Rectal smooth muscle tissue (tissue), 1 donor: Measurements from ENCODE around the gene PATZ1.
"Not testable (repeated sequence)": the region's sequence is repeated elsewhere in the genome, so short reads cannot be mapped to it uniquely, and the experiment has no call there.

Source experiments
- H3K27ac ChIP-seq: one replicate; pipeline ENCODE4 v1.7.0; 2013; ENCODE audit warnings: low read depth, low read length, inconsistent platforms
- H3K27me3 ChIP-seq: one replicate; pipeline ENCODE4 v1.7.0; 2013; ENCODE audit warnings: low read length; ENCODE audit not compliant: control insufficient read depth, insufficient read depth
- H3K36me3 ChIP-seq: one replicate; pipeline ENCODE4 v1.7.0; 2013; ENCODE audit warnings: low read length; ENCODE audit not compliant: control insufficient read depth, insufficient read depth
- H3K4me1 ChIP-seq: one replicate; pipeline ENCODE4 v1.7.0; 2013; ENCODE audit warnings: low read length; ENCODE audit not compliant: control insufficient read depth, insufficient read depth
- H3K4me3 ChIP-seq: one replicate; pipeline ENCODE4 v1.7.0; 2013; ENCODE audit warnings: low read length
- H3K9ac ChIP-seq: one replicate; pipeline ENCODE4 v1.7.0; 2013; ENCODE audit warnings: low read length

The PATZ1 gene, protein sequence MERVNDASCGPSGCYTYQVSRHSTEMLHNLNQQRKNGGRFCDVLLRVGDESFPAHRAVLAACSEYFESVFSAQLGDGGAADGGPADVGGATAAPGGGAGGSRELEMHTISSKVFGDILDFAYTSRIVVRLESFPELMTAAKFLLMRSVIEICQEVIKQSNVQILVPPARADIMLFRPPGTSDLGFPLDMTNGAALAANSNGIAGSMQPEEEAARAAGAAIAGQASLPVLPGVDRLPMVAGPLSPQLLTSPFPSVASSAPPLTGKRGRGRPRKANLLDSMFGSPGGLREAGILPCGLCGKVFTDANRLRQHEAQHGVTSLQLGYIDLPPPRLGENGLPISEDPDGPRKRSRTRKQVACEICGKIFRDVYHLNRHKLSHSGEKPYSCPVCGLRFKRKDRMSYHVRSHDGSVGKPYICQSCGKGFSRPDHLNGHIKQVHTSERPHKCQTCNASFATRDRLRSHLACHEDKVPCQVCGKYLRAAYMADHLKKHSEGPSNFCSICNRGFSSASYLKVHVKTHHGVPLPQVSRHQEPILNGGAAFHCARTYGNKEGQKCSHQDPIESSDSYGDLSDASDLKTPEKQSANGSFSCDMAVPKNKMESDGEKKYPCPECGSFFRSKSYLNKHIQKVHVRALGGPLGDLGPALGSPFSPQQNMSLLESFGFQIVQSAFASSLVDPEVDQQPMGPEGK

DNA sequence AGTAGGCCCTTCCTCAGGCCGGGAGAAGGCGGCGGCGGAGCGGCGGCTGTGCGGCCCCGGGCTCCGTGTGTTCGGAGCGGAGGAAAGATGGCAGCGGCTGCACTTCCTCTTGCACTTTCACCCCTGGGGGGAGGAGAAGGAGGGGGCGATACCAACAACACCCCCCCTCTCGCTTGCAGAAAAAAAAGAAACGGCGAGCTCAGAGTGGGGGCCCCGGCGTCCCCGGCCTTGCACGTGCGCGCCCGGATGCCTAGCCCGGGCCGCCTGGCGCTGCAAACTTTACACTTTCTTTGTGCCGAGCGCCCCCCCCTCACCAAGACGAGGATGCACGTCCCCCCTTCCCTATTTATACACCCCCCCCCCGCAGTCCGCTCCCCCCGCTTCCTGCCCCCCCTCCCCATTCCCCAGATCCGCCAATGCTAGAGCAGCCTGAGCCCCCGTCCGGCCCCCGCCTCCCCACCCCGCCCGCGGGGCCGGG is at the start of gene PATZ1:
PATZ1 (minus strand) TSS at position 92 of the 478 bp plus-strand sequence. CDS start 744 bp downstream, outside the sequence.
- Histone ChIP-seq H3K4me3 (peak within 1 kb of the TSS; percentile 86), H3K9ac (peak within 1 kb of the TSS; percentile 72), H3K27ac (peak within 1 kb of the TSS; percentile 89), H3K36me3 (no peaks in the 10 kb centered on the region), H3K4me1 (peaks cover 18% of the 10 kb centered on the region), H3K27me3 (no peaks in the 10 kb centered on the region)

DNA sequence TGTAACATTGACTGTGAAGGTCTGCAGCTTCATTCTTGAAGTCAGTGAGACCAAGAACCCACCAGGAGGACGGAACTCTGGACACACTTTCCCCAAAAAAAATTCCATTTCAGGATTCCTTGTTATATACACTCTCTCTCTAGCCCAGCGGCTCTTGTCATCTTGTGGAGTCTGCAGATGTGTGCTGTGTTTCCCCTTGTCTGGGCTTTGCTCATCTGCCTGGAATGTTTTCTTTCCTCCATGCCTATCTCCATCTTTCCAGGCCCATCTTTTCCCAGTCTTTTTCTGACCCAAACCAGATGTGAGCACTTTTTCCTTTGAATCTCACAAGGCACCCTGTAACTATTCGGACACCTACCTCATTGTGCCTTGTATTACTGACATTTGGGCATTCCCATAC is 48.2 kb upstream of the PATZ1 start:
- Histone ChIP-seq H3K27ac (no peak overlapping the region), H3K9ac (no peak overlapping the region), H3K4me1 (no peaks in the 10 kb centered on the region), H3K4me3 (no peak overlapping the region), H3K27me3 (no peaks in the 10 kb centered on the region), H3K36me3 (no peaks in the 10 kb centered on the region)

- Histone ChIP-seq H3K4me3 (no peak overlapping the region), H3K4me1 (no peaks in the 10 kb centered on the region), H3K9ac (no peak overlapping the region), H3K27ac (no peak overlapping the region), H3K36me3 (no peaks in the 10 kb centered on the region), H3K27me3 (no peaks in the 10 kb centered on the region)
These were observed 47.7 kb upstream of the PATZ1 start for GRCh38 chr22:31393893-31394292.

GRCh38 chr22:31378651-31379050 is 32.5 kb upstream of the PATZ1 start:
- H3K4me3 ChIP-seq, H3K4me1 ChIP-seq, H3K9ac ChIP-seq, H3K27me3 ChIP-seq, H3K36me3 ChIP-seq, H3K27ac ChIP-seq: not testable (repeated sequence)

DNA sequence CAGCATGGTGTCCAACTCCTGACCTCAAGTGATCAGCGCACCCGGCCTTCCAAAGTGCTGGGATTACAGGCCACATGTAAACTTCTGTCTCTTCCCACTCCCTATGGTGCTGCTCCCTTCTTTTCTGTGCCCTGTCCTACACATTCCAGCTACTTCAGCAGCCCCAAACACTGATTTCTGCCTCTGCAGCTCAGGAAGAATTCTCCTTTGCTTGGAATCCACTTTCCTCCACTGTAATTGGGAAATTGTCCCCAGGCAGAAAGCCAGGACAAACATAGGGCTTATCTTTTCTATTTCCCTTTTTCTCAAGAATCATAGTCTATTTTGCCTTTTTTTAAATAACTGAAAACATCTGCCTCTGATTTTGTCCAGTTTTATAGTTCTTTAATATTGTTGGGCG is 32.0 kb upstream of the PATZ1 start:
- H3K27ac ChIP-seq, result no peak overlapping the region
- no peaks in the 10 kb centered on the region for H3K27me3 ChIP-seq
- no peaks in the 10 kb centered on the region for H3K4me1 ChIP-seq
- H3K36me3 ChIP-seq, result no peaks in the 10 kb centered on the region
- H3K4me3 ChIP-seq, result no peak overlapping the region
- no peak overlapping the region for H3K9ac ChIP-seq

- Histone ChIP-seq H3K4me3 (no peak overlapping the region), H3K9ac (no peak overlapping the region), H3K27me3 (no peaks in the 10 kb centered on the region), H3K36me3 (no peaks in the 10 kb centered on the region), H3K27ac (no peak overlapping the region), H3K4me1 (no peaks in the 10 kb centered on the region)
These were observed 31.5 kb upstream of the PATZ1 start for GRCh38 chr22:31377612-31378011.

DNA sequence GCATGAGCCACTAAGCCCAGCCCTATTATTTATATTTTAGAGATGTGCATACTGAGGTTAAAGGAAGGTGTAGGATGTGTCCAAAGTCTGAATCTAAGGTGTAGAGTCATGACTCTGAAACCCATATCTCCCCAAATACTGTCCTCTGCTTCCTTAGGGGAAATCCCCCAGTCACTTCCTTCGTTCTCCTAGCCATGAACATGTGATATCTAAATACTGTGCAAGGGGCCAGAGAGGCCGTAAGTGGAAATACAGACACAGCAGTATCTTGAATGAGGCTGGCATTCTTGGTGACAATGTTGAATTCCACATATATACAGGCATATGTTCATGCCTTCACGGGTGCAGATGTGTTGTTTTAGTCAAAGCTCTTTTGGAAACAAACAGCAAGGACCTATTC is 21.3 kb upstream of the PATZ1 start:
- Histone ChIP-seq H3K36me3 (no peaks in the 10 kb centered on the region), H3K9ac (no peak overlapping the region), H3K4me1 (no peaks in the 10 kb centered on the region), H3K27me3 (no peaks in the 10 kb centered on the region), H3K27ac (no peak overlapping the region), H3K4me3 (no peak overlapping the region)

GRCh38 chr22:31363885-31364465 is 17.8 kb upstream of the PATZ1 start:
- H3K4me3 ChIP-seq, result no peak overlapping the region
- H3K4me1 ChIP-seq, result no peaks in the 10 kb centered on the region
- H3K27ac ChIP-seq, result no peak overlapping the region
- no peaks in the 10 kb centered on the region for H3K27me3 ChIP-seq
- H3K36me3 ChIP-seq, result no peaks in the 10 kb centered on the region
- no peak overlapping the region for H3K9ac ChIP-seq

DNA sequence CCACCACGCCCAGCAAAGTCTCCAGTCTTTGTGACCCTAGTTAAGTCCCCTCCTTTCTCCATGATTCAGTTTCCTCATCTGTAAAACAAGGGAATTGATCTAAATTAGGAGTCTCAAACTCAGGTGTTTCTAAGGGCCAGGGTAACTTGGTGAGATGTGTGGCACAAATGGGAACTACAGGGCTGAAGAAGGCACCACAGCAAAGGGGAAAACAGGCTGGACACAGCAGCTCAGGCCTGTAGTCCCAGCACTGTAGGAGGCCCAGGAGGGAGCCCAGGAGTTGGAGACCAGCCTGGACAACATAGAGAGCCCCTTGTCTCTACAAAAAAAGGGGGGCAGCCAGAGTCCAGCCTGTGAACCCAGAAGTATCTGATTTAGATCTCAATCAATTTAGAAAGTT is 15.6 kb upstream of the PATZ1 start:
- H3K36me3 ChIP-seq, result no peaks in the 10 kb centered on the region
- H3K9ac ChIP-seq, result no peak overlapping the region
- no peaks in the 10 kb centered on the region for H3K27me3 ChIP-seq
- no peak overlapping the region for H3K4me3 ChIP-seq
- no peaks in the 10 kb centered on the region for H3K4me1 ChIP-seq
- H3K27ac ChIP-seq, result no peak overlapping the region

DNA sequence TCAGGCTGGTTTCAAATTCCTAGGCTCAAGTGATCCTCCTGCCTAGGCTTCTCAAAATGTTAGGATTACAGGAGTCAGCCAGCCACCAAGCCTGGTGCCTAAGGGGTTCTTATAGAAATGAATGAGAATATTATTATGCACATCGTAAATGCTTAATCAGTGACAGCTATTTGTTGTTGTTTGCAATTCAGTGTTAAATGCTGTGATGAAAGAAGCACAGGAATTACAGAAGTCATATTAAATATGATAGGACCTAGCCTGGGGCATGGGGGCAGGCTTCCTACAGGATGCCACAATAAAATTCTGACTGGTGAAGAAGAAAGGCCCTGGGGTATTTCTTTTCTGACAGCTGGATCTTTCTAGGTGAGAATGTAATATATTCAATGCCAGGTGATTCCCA is 13.9 kb upstream of the PATZ1 start:
- H3K9ac ChIP-seq, result no peak overlapping the region
- H3K4me1 ChIP-seq, result no peaks in the 10 kb centered on the region
- H3K27ac ChIP-seq, result no peak overlapping the region
- no peaks in the 10 kb centered on the region for H3K36me3 ChIP-seq
- no peaks in the 10 kb centered on the region for H3K27me3 ChIP-seq
- no peak overlapping the region for H3K4me3 ChIP-seq

DNA sequence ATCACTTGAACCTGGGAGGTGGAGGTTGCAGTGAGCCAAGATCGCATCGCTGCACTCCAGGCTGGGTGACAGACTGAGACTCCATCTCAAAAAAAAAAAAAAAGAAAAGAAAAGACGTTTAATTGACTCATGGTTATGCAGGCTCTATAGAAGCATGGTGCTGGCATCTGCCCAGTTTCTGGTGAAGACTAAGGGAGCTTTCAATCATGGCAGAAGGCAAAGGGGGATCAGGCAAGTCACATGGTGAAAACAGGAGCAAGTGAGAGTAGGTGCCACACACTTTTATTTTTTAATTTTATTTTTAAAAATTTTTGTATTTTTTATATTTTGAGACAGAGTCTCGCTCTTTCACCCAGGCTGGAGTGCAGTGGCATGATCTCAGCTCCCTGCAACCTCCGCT is 8.4 kb upstream of the PATZ1 start:
- no peak overlapping the region for H3K27ac ChIP-seq
- H3K9ac ChIP-seq, result no peak overlapping the region
- H3K4me1 ChIP-seq, result no peaks in the 10 kb centered on the region
- H3K27me3 ChIP-seq, result no peaks in the 10 kb centered on the region
- H3K36me3 ChIP-seq, result no peaks in the 10 kb centered on the region
- no peak overlapping the region for H3K4me3 ChIP-seq

GRCh38 chr22:31350410-31350863 is 4.3 kb upstream of the PATZ1 start:
- Histone ChIP-seq H3K27me3 (no peaks in the 10 kb centered on the region), H3K9ac (no peak overlapping the region), H3K4me1 (no peaks in the 10 kb centered on the region), H3K27ac (no peak overlapping the region), H3K36me3 (no peaks in the 10 kb centered on the region), H3K4me3 (no peak overlapping the region)
